GM19035 (cell line): ENCODE data around the gene OPALIN.
A peak's percentile ranks its signal among the peaks of the same experiment; 100 is the strongest.
"Not testable (repeated sequence)": the region's sequence is repeated elsewhere in the genome, so short reads cannot be mapped to it uniquely, and the experiment has no call there.

ENCODE experiments used
- ATAC-seq: cut with Tn5 transposase; IDR thresholded peaks from one replicate; pipeline ENCODE4 v1.9.1; 2021; ENCODE audit not compliant: unreplicated experiment

Gene OPALIN

DNA sequence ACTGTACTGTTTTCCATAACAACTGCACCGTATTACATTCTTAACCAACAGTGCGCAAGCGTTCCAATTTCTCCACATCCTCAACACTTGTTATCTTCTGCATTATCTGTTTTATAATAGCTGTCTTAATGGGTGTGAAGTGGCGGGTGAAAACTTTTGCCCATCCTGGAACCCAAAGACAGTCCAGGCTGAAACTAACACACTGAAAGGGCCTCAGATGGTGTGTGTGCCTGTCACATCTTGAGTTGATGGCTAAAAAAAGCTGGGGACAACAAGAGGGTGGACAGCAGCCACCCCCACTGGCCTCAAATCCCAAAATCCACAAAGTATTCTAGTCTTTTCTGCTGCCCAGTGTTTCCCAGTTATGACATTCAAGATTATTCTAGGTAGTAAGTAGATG is 19.4 kb downstream of the OPALIN start:
- ATAC-seq: no peak

DNA sequence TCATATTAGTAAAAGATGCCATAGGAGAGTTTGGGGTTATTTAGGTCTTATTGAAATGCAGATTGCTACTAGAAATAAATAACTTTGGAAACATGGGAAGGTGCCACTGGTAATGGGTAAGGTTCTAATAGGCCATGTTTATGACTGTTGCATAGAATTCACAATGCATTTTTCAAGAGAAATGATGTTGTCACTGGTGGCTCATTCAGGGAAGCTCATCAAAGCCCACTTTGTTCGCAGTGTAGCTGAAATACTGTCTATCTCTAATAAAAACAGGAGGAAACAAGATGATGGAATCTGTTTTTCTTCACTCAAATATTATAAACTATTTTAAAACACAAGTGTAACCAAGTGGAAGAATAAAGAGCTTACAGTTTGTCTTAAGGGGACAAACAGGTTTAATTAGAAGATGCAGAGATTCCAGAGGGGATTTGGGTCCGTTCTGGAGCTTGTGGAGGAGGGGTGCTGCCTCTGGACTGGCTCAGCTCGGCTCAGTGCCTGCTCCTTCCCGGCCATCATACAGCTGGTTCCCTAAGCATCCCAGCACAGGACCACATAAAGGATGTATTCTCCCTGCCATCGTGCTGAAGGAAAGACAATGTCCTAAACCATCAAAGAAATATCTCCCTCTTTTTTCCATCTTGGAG is 20.4 kb downstream of the OPALIN start:
- ATAC-seq: no peak

DNA sequence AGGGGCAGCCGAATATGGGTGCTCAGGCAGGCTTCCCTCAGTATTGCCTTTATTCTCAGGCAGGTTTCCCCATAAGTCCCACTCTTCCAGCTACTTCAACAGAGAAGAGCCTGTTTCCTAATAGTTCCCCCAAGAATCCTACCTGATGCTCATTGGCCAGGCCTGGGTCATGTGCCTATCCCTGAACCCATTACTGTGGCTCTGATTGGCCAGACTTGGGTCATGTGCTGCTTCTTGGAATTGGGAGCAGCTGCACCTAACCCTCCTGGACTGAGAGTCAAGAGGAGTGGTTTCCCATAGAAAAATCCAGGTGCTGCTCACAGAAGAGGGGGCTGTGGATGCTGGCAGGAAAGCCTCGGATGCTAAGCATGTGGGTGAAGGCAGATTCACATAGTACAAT is 21.7 kb downstream of the OPALIN start:
- no peak for ATAC-seq

DNA sequence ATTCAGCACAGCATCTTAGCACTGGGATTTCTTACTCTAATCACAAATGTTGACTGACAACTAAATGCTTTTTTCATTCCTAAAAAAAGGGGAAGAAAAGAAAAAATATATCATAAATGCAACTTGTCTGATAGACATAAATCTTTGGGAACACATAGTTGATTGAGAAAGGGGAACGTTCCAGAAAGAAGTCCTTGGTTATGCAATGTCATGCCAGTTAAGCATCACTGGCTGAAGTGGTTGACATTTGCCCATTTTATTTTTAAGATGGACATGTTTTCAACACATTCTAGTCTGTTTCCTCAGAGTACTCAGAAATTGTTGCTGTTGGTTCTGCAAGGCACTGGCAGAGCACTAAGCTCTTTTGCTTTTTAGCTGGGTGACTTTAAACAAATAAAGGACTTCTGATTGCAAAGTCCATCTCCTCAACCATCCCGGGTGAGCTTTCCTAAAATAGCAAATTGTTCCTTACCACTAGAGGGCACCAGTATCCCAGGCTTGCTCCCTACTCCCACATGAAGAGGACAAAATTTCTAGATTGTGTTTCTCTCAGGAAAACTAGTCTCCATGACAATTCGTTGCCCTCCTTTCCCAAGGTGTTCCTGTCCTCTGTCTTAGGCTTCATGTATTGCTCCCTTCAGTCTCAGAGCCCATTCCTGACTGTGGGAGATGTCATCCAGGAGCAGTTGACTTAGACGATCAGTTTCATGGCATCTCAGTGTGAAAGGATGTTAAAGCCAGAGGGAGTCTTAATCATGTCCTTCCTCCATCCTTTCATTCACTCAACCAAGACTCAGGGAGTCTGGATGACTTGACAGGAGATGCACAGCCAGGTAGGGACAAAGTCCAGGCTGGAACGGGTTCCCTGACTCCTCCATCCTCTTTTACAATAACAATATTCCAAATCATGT is 23.9 kb downstream of the OPALIN start:
- no peak for ATAC-seq

DNA sequence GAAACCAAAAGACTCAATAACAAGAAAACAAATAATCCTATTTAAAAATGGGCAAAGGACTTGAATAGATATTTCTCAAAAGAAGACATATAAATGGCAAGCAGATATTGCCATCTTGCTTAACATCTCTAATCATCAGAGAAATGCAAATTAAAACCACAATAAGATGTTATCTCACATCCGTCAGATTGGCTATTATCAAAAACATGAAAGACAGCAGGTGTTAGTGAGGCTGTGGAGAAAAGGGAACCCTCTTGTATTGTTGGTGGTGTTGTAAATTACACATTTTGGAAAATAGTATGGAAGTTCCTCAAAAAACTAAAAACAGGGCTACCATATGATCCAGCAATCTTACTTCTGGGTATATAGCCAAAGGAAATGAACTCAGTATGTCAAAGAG is 25.7 kb downstream of the OPALIN start:
- no peak for ATAC-seq

DNA sequence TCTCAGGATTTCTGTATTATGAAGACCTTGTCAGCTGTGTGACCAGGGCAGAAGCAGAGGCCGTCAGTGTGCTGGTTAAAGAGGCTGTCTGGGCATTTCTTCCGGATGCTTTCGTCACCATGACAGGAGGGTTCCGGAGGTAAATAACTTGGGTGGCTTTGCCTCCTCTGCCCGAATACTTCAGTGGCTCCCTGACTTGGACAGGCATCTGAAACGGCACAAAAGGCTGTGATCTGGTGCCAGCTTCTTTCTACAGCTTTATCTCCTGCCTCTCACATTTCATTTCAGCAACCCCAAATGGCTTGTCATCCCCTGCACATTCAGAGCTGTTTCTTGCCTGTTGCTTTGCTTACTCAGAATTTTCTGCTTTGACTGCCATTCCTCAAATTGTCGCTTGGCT is 31.3 kb downstream of the OPALIN start:
- ATAC-seq: no peak

DNA sequence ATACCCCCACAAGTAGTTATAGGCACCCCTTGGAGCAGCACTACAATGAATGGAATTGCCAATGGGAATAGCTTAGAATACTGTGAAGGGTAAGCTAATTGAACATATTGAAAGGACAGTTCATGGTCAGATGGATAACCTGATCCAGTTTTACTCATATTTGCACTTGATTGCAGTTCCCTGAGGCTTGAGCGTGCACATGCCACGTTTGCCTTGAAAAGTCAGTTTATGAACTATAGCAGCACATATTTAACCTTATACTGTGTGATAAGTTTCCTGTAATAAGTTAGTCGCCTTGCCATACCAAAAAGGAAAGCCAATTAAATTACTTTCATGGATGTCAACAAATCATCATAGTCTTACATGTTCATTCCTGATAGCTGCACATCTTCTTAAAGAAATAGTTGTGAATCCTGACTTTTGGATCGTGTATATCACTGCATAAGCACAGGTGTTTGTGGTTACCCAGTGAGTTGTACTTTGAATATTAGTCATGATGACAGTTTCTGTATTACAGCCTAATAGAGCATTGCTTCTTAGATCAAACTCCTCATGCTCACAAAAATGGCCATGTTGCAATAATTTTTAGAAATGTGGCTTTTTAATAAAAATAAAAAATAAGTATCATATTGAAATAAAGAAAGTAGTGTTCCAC is 33.0 kb downstream of the OPALIN start:
- ATAC-seq: peak; percentile 91

DNA sequence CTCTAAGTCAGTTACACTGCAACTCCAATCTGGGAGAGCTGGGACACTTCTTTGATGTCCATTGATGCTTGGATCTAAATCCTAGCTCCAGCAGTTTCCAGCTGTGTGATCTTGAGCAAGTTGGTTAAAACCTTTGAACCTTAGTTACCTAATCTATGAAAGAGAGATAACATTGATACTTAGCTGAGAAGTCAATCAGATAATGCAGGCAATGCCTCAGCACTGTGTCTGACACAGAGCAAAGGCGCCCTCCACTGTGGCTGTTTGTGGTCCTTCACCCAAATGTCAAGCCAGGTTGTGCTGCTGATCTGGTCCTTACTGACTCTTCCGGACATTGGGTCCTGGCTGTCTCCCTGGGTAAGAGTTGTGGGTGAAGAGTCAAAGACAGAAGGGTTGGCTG is 34.4 kb downstream of the OPALIN start:
- no peak for ATAC-seq

DNA sequence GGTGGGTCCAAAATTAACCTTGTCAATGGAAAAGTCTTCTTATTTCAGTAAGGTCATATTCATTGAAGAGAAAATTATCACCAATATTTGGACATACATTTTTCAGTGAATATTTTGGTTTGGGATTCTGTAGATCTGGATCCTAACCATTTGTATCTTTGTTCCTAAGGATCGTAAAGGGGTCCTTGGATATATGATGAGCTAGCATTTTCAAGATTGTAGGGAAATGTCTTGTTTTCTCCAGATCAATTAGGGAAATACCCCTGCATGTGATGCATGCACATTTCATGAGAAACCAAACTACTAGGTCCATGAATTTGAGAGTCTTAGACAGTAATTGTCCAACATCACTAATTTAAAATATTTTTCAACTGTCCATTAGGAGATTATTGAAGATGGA is 36.5 kb downstream of the OPALIN start:
- no peak for ATAC-seq

DNA sequence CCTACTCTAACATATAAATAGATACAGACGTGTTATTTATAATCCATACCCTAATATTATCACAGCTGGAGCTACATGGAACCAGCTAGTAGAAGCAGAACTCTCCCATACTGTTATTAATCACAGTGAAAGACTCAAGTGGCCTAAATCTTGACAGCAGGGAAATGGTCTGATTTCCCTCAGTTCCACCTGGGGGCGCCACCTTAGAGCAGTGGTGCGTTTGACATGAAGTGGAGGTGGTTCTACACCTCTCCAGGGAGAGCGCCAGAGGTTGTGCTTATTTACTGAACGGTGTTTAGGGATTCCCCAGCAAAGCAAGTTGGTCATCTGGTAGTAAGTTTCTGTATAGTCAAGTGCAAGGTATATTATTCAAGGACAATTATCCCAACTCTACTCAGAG is 37.0 kb downstream of the OPALIN start:
- ATAC-seq: no peak

DNA sequence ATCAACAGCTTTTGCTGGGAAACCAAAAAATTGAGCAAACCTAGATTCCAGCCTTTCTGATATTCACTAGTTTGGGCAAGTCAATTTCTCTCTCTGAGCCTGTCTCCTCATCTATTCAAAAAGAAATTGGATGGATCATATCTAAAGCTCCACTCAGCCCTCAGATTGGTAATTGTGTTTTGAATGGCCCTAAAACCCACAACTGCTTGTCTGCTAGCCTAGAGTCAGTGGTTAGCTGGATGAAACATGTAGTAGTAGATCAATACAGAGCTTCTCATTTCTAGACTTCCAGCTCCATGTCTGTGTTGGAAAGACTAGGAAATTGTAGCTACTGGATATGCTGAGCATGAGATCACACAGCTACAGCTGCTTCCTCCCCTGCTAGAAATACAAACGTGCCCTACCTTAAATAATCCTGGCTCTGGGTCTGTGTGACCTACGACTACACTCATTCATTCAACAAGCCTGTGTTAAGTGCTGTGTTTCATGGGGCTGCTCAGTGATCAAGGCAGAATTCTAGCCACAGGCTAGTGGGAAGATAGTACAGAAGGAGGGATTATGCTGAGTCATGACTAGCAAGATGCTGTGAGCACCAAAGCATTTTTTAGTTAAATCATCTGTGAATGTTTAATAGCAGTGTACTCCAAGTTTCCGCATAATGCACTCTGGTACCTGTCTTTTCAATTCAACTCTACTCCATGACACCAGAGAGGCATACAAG is 38.9 kb downstream of the OPALIN start:
- no peak for ATAC-seq

DNA sequence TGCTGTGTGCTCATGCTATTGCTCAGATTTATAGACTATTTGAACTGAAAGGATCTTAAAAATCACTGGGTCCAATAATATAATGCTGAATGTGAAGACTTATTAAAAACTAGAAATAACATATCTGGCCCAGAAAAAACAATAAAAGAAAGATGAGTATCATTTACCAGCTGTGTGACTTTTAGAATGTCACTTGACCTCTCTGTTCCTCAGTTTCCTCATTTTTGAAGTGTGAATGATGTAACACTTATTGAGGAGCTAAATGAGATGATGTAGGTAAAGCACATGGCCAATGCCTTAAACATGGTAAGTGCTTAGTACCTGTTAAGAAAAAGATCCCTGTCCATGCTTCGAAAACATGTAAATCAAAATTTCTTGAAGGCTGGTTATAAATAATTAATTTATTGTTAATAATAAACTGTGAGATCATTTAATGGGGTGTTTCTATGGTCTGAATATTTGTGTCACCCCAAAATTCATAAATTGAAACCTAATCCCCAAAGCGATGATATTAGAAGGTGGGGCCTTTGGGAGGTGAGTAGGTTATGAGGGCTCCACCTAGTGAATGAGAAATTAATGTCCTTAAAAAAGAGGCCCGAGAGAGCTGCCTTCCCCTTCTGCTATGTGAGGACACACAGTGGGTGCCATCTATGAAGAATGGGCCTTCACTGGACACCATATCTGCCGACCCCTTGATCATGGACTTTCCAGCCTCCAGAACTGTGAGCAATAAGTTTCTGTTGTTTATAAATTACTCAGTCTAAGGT is 41.6 kb downstream of the OPALIN start:
- no peak for ATAC-seq

DNA sequence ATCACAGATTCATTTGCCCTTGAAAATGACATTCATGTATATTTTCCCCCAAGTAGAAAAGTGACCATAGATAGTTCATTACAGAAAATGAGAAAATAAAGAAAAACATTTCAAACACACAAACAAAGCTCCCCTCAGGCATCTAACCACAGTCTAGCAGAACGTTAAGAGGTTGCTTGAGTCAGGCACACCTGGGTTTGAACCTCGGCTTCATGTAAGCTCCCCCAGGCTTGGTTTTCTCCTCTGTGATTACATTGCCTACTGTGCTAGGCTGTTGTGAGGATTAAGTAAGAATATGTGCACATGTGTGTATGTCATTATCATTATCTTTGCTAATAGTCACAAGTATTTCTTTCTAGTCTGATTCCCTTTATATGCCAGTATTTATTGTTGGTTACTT is 45.5 kb downstream of the OPALIN start:
- ATAC-seq: no peak

DNA sequence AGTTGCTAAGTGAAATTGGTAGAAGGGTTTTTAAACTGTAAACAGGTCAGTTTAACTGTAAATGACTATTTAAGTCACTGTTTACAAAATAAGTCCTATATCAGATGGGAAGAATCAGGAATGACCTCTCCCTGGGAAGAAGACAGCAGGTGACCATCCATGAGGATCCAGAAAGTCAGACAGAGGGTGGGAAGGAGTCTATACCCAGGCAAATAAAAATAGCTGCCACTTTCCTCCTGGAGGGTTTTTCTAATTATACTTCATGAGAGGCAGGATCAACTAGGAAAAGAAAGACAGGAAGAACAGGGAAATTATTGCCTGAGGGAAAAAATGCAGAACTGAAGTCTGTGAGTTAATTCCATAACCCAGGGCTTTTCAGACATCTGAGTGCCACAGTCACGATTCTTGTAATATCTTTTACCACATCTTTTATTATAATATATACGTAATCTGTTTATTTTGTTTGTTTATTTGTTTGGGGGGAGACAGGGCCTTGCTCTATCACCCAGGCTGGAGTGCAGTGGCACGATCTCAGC is 47.6 kb downstream of the OPALIN start:
- no peak for ATAC-seq

DNA sequence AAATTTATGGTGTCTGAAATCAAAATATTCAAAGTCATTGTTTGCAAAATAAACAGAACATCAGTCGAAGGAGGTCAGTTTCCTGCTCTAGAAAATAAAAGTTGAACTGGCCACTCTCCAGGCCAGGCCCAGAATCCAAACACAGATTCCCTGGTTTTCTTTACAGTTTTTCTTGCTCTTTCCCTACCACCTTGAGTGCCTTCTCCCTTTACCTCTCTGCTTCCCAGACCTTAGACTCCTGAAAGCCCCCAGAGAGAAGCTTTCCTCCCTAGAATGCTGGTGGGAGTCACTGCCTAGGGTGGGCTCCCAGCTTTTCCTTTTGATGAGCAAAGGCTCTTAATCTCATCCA is 48.5 kb downstream of the OPALIN start:
- no peak for ATAC-seq

DNA sequence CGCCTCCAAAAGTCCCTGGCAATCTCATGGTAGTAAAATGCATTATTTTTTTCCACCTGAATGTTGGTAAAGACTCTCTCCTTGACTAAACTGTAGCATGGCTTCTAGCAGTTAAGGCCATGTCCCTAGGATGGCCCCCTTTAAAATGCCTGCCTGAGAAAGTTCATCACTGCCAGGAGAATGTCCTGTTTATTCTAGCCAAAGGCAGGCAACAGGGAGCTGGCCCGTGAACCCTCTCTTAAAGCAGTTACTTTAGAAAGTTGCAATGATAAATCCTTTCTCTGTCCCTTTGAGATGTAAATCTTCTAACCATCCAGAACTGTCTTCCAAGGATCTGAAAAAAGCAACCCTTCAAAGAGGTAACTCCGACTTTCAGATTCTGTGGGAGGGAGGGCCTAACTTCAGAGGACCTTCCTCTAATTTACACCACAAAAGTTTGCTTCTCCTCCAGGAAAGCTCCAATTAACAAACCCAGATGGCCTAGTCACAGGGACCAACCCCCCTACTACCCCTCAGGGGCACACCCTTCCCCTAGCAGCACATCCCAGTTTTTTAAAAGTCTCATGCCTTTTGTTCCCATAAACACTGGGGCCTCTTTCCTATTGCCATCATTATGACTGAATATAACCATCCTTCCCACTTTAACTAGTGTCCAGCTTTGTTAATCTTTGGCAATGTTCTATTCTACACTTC is 49.0 kb downstream of the OPALIN start:
- ATAC-seq: no peak

DNA sequence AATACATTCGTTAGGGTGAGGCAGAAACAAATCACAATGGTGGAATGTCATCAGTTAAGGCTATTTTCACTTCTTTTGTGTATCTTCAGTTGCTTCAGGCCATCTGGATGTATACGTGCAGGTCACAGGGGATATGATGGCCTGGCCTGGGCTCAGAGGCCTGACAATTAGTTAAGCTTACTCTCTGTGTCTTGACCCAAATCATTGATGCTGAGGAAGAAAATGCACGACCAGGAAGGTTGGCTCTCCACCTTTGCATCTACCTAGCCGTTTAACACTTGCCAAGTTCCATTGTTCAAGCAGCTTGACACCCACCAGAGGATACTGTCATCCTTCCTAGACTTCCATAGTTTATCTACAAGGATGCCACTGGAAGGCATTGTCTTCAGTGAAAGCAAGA is 49.9 kb downstream of the OPALIN start:
- ATAC-seq: not testable (repeated sequence)

DNA sequence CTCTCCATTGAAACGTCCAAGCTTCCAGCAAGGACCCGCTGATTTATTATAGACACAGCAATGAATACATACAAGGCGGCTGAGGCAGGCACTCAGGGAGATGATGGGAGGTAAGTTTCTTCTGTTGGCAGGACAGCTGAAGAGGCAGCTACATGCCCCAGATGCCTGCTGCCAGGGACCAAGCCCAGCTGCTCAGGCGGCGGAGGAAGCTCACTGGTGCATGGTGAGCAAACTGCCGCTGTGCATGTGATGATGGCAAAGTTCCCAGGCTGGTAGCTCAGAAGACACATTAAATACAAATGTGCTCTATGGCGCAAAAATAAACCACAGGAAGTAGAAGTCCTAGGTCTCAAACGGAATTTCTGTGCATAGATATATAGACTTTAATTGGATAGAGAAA is 52.3 kb downstream of the OPALIN start:
- no peak for ATAC-seq

DNA sequence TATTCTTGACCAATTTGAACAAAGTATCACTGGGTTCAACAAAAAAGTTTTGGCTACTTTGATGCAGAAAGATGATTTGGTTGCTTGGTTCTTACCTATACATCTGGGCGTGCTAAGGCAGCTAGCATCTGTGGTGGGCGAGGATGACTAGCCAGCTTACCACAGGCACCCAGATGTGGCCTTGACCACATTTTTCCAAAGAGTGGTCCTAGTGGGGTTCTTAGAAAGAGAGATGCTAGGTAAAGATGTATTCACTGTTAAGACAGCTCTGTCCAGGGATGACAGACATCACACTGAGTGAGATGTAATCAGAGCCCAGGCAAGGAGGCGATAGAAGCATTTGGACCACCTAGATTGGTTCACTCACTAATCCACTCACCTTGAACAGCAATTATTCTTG is 53.8 kb downstream of the OPALIN start:
- ATAC-seq: no peak

DNA sequence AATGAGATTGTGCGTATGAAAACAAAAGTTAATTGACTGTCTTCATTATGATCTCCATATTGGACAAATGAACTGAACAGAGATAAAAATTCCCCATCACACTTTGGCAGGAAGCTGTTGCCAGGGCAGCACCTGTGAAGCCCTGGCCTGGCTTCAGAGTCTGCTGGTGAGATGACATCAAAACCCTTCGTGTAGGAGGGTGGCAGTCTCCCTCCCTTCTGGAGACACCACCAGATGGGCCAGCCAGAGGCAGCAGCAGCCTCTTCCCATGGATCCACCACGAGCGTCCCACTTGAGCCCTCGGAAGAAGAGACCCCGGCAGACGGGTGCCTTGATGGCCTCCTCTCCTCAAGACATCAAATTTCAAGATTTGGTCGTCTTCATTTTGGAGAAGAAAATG is 54.6 kb downstream of the OPALIN start, which contains the start of gene DNTT:
TSS of gene DNTT (plus strand) at position 205 of the 400 bp plus-strand sequence. CDS start at position 269, 64 bp downstream.
- ATAC-seq: no peak
